H1 (cell line): ENCODE data around the gene CEP250. TPM values are rescaled to one million over a fixed set of nuclear protein-coding genes. Genes with fewer than 3 reads are reported as not detected.

ENCODE experiments used
- CTCF ChIA-PET: fragments of 300-600 bp; sonication (Branson Sonifier 250); formaldehyde crosslinking; loops from one replicate; lab custom pipeline; 2021; ENCODE audit not compliant: partially characterized antibody; lab: Charles Lee
- POLR2A ChIA-PET: fragments of 300-600 bp; sonication (Branson Sonifier 250); formaldehyde crosslinking; loops from one replicate; lab custom pipeline; 2021; ENCODE audit warnings: inconsistent platforms; ENCODE audit not compliant: partially characterized antibody; lab: Charles Lee
- DNase-seq, 2 experiments: peaks; one replicate each; pipeline versions ENCODE4 v3.0.0 to v3.0.0-alpha.2; 2010 to 2022; ENCODE audit warnings: low spot score in 2 of 2, low read depth in 1 of 2, mixed read lengths in 1 of 2
- FAIRE-seq: peaks from 2 replicates; lab custom pipeline; 2011; peaks lifted over from hg19 to GRCh38; lab: Jason Lieb, UNC
- H2AFZ ChIP-seq: 2 replicates; pipeline ENCODE4 v1.8.1; 2012; ENCODE audit warnings: low read length, inconsistent platforms
- H2AK5ac ChIP-seq: 2 replicates; pipeline ENCODE4 v1.6.1; 2013; ENCODE audit warnings: low read depth, low read length
- H2BK120ac ChIP-seq: replicated peaks from 2 replicates; pipeline ENCODE3; 2013; ENCODE audit warnings: low read depth, low read length, inconsistent platforms
- H2BK12ac ChIP-seq: 2 replicates; pipeline ENCODE4 v1.6.1; 2013; ENCODE audit warnings: low read depth, low read length
- H2BK15ac ChIP-seq: 2 replicates; pipeline ENCODE4 v1.6.1; 2013; ENCODE audit warnings: low read length
- H2BK20ac ChIP-seq: 2 replicates; pipeline ENCODE4 v1.6.1; 2013; ENCODE audit warnings: low read length
- H2BK5ac ChIP-seq: 2 replicates; pipeline ENCODE4 v1.6.1; 2013; ENCODE audit warnings: low read depth, low read length
- H3K14ac ChIP-seq: 2 replicates; pipeline ENCODE4 v1.6.1; 2013; ENCODE audit warnings: inconsistent platforms; ENCODE audit not compliant: insufficient read length
- H3K18ac ChIP-seq: 2 replicates; pipeline ENCODE4 v1.6.1; 2013; ENCODE audit warnings: low read length; ENCODE audit errors: extremely low read depth
- H3K23ac ChIP-seq: 2 replicates; pipeline ENCODE4 v1.6.1; 2013; ENCODE audit warnings: inconsistent platforms; ENCODE audit not compliant: insufficient read length
- H3K23me2 ChIP-seq: 2 replicates; pipeline ENCODE4 v1.6.1; 2013; ENCODE audit warnings: low read depth, low read length
- H3K27ac ChIP-seq: 2 replicates; pipeline ENCODE4 v1.6.1; 2011; ENCODE audit warnings: low read depth, low read length, inconsistent platforms
- H3K27me3 ChIP-seq, 4 experiments: replicated peaks in 1 of 4; 1 replicate in 1 of 4; 2 replicates in 3 of 4; pipeline versions ENCODE4 v1.6.1 to v1.8.1; 2011 to 2013; ENCODE audit warnings: low read length in 3 of 4, mild to moderate bottlenecking in 3 of 4, inconsistent platforms in 2 of 4, mixed read lengths in 2 of 4, moderate library complexity in 1 of 4; ENCODE audit not compliant: control insufficient read depth in 3 of 4, insufficient read depth in 3 of 4; ENCODE audit errors: extremely low read depth in 1 of 4
- H3K36me3 ChIP-seq, 4 experiments: 2 replicates each; pipeline versions ENCODE4 v1.6.1 to v1.8.1; 2011 to 2013; ENCODE audit warnings: mild to moderate bottlenecking in 4 of 4, low read length in 3 of 4, moderate library complexity in 2 of 4, control low read depth in 1 of 4, inconsistent platforms in 1 of 4; ENCODE audit not compliant: insufficient read depth in 4 of 4, control insufficient read depth in 2 of 4
- H3K4ac ChIP-seq: replicated peaks from 2 replicates; pipeline ENCODE3; 2013; ENCODE audit warnings: low read length, low read depth, mixed read lengths, inconsistent platforms; ENCODE audit not compliant: insufficient read length
- H3K4me1 ChIP-seq, 4 experiments: replicated peaks in 1 of 4; 1 replicate in 1 of 4; 2 replicates in 3 of 4; pipeline versions ENCODE4 v1.6.1 to v1.8.1; 2011 to 2013; ENCODE audit warnings: low read length in 3 of 4, inconsistent platforms in 2 of 4, mixed read lengths in 1 of 4; ENCODE audit not compliant: insufficient read depth in 4 of 4, control insufficient read depth in 3 of 4
- H3K4me2 ChIP-seq, 2 experiments: 2 replicates each; pipeline versions ENCODE4 v1.6.1 to v1.8.1; 2011 to 2013; ENCODE audit warnings: low read depth in 2 of 2, low read length in 2 of 2, control low read depth in 1 of 2, inconsistent platforms in 1 of 2, mild to moderate bottlenecking in 1 of 2; ENCODE audit not compliant: insufficient read depth in 1 of 2
- H3K4me3 ChIP-seq, 4 experiments: fragments of 200-600, 300-600 bp in 1 of 4; sonication (generic), shearing (Covaris generic), sonication (Bioruptor Twin) in 1 of 4; 2 replicates each; pipeline versions ENCODE4 v1.5.1 to v1.8.1; 2011 to 2016; ENCODE audit warnings: low read length in 4 of 4, low read depth in 3 of 4, control low read depth in 2 of 4, inconsistent platforms in 2 of 4, mild to moderate bottlenecking in 2 of 4, mixed read lengths in 1 of 4, moderate library complexity in 1 of 4; ENCODE audit not compliant: insufficient read depth in 2 of 4; ENCODE audit errors: extremely low read depth in 1 of 4
- H3K56ac ChIP-seq: replicated peaks from 2 replicates; pipeline ENCODE3; 2013; ENCODE audit warnings: low read depth, mild to moderate bottlenecking, mixed read lengths, low read length, inconsistent platforms; ENCODE audit not compliant: insufficient read length
- H3K79me1 ChIP-seq: 2 replicates; pipeline ENCODE4 v1.6.1; 2013; ENCODE audit warnings: low read depth, low read length, control low read depth
- H3K79me2 ChIP-seq, 2 experiments: 2 replicates each; pipeline versions ENCODE4 v1.6.1 to v1.8.1; 2012 to 2013; ENCODE audit warnings: low read length in 2 of 2, mild to moderate bottlenecking in 2 of 2, inconsistent platforms in 1 of 2; ENCODE audit not compliant: insufficient read depth in 2 of 2, control insufficient read depth in 1 of 2
- H3K9ac ChIP-seq, 4 experiments: replicated peaks in 1 of 4; 1 replicate in 1 of 4; 2 replicates in 3 of 4; pipeline versions ENCODE4 v1.6.1 to v1.8.1; 2011 to 2013; ENCODE audit warnings: low read depth in 3 of 4, low read length in 3 of 4, control low read depth in 2 of 4, mild to moderate bottlenecking in 2 of 4, moderate library complexity in 2 of 4, inconsistent platforms in 1 of 4; ENCODE audit errors: extremely low read depth in 1 of 4
- H3K9me3 ChIP-seq, 2 experiments: 2 replicates each; pipeline versions ENCODE4 v1.6.1 to v1.8.1; 2012 to 2013; ENCODE audit warnings: mild to moderate bottlenecking in 2 of 2, moderate library complexity in 2 of 2, control low read depth in 1 of 2, inconsistent platforms in 1 of 2, low read depth in 1 of 2, low read length in 1 of 2, mixed read lengths in 1 of 2; ENCODE audit not compliant: insufficient read depth in 2 of 2
- H4K20me1 ChIP-seq, 2 experiments: replicated peaks in 1 of 2; 2 replicates each; pipeline versions ENCODE3 to v1.8.1; 2011 to 2013; ENCODE audit warnings: inconsistent platforms in 2 of 2, low read length in 2 of 2, mild to moderate bottlenecking in 1 of 2; ENCODE audit not compliant: insufficient read depth in 2 of 2, control insufficient read depth in 1 of 2
- H4K5ac ChIP-seq: 2 replicates; pipeline ENCODE4 v1.6.1; 2013; ENCODE audit warnings: low read length, low read depth, mixed read lengths, inconsistent platforms; ENCODE audit not compliant: insufficient read length
- H4K8ac ChIP-seq: 2 replicates; pipeline ENCODE4 v1.8.0; 2013; ENCODE audit warnings: mild to moderate bottlenecking, moderate library complexity, low read length, inconsistent platforms; ENCODE audit not compliant: insufficient read depth; ENCODE audit errors: extremely low read depth
- H4K91ac ChIP-seq: replicated peaks from 2 replicates; pipeline ENCODE3; 2013; ENCODE audit warnings: low read length, mixed read lengths, inconsistent platforms; ENCODE audit not compliant: insufficient read length
- CTBP2 ChIP-seq: IDR thresholded peaks from 2 replicates; pipeline ENCODE4 v1.7.0; 2011; ENCODE audit warnings: borderline replicate concordance, mild to moderate bottlenecking, moderate library complexity, mixed read lengths, low read length; ENCODE audit not compliant: insufficient read depth, insufficient read length
- EZH2 ChIP-seq: fragments of 200-600 bp; sonication (generic); IDR thresholded peaks from 2 replicates; pipeline ENCODE4 v1.7.1; 2012; ENCODE audit warnings: low read depth, mild to moderate bottlenecking, moderate library complexity, low read length, inconsistent platforms; ENCODE audit not compliant: severe bottlenecking
- NRF1 ChIP-seq: IDR thresholded peaks from 2 replicates; pipeline ENCODE4 v1.6.1; 2011; ENCODE audit warnings: mild to moderate bottlenecking, low read depth, low read length, improper control_type of control experiment
- POLR2AphosphoS5 ChIP-seq: IDR thresholded peaks from 2 replicates; pipeline ENCODE4 v1.6.1; 2011; ENCODE audit warnings: low read depth, low read length
- POU5F1 ChIP-seq: IDR thresholded peaks from 2 replicates; pipeline ENCODE4 v1.6.1; 2011; ENCODE audit warnings: low read depth, mild to moderate bottlenecking, low read length, moderate library complexity
- RAD21 ChIP-seq, 2 experiments: IDR thresholded peaks in 1 of 2; conservative IDR thresholded peaks in 1 of 2; 2 replicates each; pipeline ENCODE4 v1.6.1; 2011; ENCODE audit warnings: low read depth in 2 of 2, low read length in 2 of 2, improper control_type of control experiment in 1 of 2, inconsistent platforms in 1 of 2, mild to moderate bottlenecking in 1 of 2, moderate library complexity in 1 of 2
- RXRA ChIP-seq: IDR thresholded peaks from 2 replicates; pipeline ENCODE4 v1.6.1; 2011; ENCODE audit warnings: low read depth, mild to moderate bottlenecking, low read length, moderate library complexity; ENCODE audit not compliant: insufficient read depth
- SRF ChIP-seq: IDR thresholded peaks from 2 replicates; pipeline ENCODE4 v1.6.1; 2011; ENCODE audit warnings: mild to moderate bottlenecking, low read depth, low read length, moderate library complexity
- WGBS, 2 experiments: shearing (Covaris generic) in 1 of 2; methylation state at CpG; one replicate each; pipeline versions ENCODE4 v1.1.6 to v1.1.7; 2013 to 2015; ENCODE audit warnings: low lambda C conversion rate in 2 of 2, mixed read lengths in 2 of 2, inconsistent platforms in 1 of 2, low coverage in 1 of 2, missing lambda C conversion rate in 1 of 2; ENCODE audit not compliant: insufficient replicate concordance in 2 of 2, insufficient coverage in 1 of 2, insufficient read length in 1 of 2; ENCODE audit errors: extremely low coverage in 1 of 2, missing lambda C conversion rate in 1 of 2; 5-methylcytosine and 5-hydroxymethylcytosine counted together
- polyA plus RNA-seq, 7 experiments: library from polyadenylated mRNA; depleted of rRNA in 3 of 7; stranded (reverse) in 5 of 7; unstranded in 2 of 7; fragments of >200 nt in 5 of 7; fragments of 200-250 nt in 2 of 7; gene quantifications; 1 replicate in 5 of 7; 2 replicates in 1 of 7; 4 replicates in 1 of 7; pipeline versions ENCODE4 v1.2.1 to v1.2.3, GENCODE V29; 2011 to 2013; ENCODE audit warnings: missing spikeins in 2 of 7, mixed read lengths in 2 of 7
- total RNA-seq: library from RNA; stranded (reverse); fragmentation: NEBNext Ultra II Directional; extraction: Animal tissue kit (Norgen Biotek cat#: 25700); gene quantifications from 2 replicates; pipeline ENCODE4 v1.2.1, GENCODE V29; 2021
- TF ChIP-seq, protein P1 (sequence below): IDR thresholded peaks from 2 replicates; pipeline ENCODE4 v1.6.1; 2012; ENCODE audit warnings: inconsistent platforms

The CEP250 gene
- total and polyA plus RNA-seq, 2 of the 8 experiments (the other 6 are each of a cell fraction or from before 2014, with no cell fraction given): 2.6 to 33.7 TPM

DNA sequence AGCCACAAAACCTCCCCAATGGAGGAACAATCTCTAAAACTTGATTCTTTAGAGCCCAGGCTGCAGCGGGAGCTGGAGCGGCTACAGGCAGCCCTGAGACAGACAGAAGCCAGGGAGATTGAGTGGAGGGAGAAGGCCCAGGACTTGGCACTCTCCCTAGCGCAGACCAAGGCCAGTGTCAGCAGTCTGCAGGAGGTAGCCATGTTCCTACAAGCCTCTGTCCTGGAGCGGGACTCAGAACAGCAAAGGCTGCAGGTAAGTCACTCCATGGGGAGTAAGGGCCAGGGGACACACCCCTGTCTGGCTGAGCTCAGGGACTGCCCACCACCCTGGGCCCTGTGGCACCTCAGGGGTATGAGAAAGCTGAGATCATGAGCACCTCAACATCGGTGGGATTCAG lies 49.4 kb downstream of the CEP250 start:
- ChIA-PET CTCF (interaction anchor here (0.6 to 2.8 kb wide), 4 partner anchors 8 to 400 kb away, joined by 4 to 15 read pairs (median 8); no protein-coding TSS in a partner anchor), POLR2A (interaction anchor here (1.8 kb wide), 1 partner anchor 10 kb away, joined by 8 read pairs; no protein-coding TSS in a partner anchor)
- Histone ChIP-seq H2AK5ac (no peak overlapping the region), H3K79me1 (no peaks in the 10 kb centered on the region), H3K4ac (no peak overlapping the region), H3K14ac (no peak overlapping the region), H3K4me3 (no peak overlapping the region), H3K9ac (no peak overlapping the region), H3K36me3 (peaks cover 12 to 50% (median 40%) of the 10 kb centered on the region in 4 experiments), H3K27ac (no peak overlapping the region), H3K79me2 (no peaks in the 10 kb centered on the region), H2BK120ac (no peak overlapping the region), H2BK12ac (no peak overlapping the region), H4K20me1 (no peaks in the 10 kb centered on the region), H3K4me1 (no peaks in the 10 kb centered on the region), H4K5ac (no peak overlapping the region), H4K8ac (no peak overlapping the region; the same call in 1 of the 2 replicates), H2AFZ (no peak overlapping the region), H2BK5ac (no peak overlapping the region), H2BK15ac (no peak overlapping the region), H3K27me3 (no peaks in the 10 kb centered on the region), H3K18ac (no peak overlapping the region), H3K4me2 (no peak overlapping the region), H3K9me3 (no peaks in the 10 kb centered on the region), H3K23me2 (no peaks in the 10 kb centered on the region; the same call in 1 of the 2 replicates), H2BK20ac (no peak overlapping the region), H3K23ac (no peak overlapping the region), H4K91ac (no peak overlapping the region), H3K56ac (no peak overlapping the region)
- whole genome bisulfite sequencing, 2 experiments: 95% methylated on average over 5 of the region's 5 CpGs; no CpG with 5 or more reads in 1 of the 2 experiments
- no peak for FAIRE-seq
- DNase-seq: no peak
- TF ChIP-seq, protein P1, sequence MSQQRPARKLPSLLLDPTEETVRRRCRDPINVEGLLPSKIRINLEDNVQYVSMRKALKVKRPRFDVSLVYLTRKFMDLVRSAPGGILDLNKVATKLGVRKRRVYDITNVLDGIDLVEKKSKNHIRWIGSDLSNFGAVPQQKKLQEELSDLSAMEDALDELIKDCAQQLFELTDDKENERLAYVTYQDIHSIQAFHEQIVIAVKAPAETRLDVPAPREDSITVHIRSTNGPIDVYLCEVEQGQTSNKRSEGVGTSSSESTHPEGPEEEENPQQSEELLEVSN: no peak
- TF ChIP-seq CTBP2 (no peak), EZH2 (no peak), POU5F1 (no peak), RAD21 (IDR thresholded peaks at IDR 0.05 in 1 of 2, conservative IDR thresholded peaks at IDR 0.05 in 1 of 2; ENCODE audit: low read depth in 2 of 2, low read length in 2 of 2) (no peak), POLR2AphosphoS5 (no peak), SRF (no peak), NRF1 (no peak), RXRA (no peak)
